ENCODE measurements around the gene MYO18A.

MYO18A gene

DNA sequence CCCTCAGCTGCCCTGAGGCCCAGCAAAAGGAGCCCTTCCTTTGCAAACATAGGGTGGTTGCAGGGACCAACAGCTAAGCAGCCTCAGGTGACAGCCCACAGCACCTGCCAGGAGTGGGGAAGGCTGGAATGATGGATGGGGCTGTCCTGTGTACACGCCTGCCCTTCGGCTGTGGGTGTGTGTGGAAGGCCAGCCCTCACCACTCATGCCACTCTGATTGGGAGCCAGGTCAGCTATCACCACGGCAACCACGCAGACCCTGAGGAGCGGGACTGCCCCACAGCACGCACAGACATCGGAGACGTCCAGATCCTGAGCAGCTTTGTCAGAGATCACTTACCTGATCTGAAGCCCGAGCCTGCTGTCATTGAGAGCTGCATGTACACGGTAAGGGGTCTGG, 125.4 kb downstream of the MYO18A start:
- DNase-seq (ENCODE audit: low spot score) = no peak

DNA sequence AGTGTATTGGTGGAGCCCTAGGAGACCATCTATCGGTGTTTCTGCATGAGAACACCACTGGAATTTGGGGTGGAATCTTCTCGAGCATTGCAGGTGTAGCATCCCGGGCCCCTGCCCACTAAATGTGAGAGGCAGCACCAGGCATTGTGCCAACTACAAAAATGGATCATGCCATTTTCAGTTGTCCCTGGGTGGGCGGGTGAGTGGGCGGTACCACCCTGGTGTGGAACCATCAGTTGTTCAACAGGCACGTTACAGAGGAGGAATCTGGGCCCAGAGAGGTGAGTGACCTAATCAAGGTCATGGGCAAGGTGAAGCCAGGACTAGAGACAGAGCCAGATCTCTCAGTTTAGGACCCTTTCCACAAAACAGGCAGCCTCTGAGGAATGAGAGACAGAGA, 128.5 kb downstream of the MYO18A start:
- no peak for DNase-seq (ENCODE audit: low spot score)

DNA sequence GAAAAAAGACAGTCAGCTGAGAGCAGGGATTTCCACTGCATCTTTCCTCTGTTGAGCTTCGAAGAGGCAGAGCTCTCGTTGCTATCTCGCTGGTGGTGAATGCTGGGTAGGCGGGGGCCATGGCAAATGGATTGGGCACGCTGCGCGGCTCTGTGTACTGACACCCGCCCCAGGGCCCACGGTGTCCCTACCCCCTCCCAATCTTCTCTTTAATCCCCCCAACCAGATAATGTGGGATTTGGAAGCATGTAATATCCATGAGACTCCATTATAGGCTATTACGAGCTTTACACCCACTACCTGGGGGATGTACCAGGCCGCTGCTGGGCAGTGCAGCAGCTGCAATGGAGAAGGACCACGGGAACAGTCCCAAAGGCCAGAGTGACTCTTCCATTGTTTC, 129.0 kb downstream of the MYO18A start:
- DNase-seq (ENCODE audit: low spot score) = no peak

DNA sequence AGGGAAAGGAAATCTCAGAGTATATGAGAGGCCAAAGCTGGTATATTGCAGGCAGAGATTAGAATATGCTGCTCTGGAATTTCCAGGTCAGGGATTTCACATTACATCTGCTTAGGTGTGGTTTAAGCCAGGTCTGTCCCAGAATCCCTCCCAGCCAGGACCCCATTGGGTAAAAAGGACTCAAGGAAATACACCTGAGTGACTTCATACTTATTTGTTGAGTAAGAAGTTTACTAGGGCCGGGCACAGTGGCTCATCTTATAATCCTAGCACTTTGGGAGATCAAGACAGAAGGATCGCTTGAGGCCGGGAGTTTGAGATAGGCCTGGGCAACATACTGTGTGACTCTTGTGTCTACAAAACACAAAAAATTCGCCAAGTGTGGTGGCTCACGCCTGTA, 130.0 kb downstream of the MYO18A start:
- no peak for DNase-seq (ENCODE audit: low spot score)

DNA sequence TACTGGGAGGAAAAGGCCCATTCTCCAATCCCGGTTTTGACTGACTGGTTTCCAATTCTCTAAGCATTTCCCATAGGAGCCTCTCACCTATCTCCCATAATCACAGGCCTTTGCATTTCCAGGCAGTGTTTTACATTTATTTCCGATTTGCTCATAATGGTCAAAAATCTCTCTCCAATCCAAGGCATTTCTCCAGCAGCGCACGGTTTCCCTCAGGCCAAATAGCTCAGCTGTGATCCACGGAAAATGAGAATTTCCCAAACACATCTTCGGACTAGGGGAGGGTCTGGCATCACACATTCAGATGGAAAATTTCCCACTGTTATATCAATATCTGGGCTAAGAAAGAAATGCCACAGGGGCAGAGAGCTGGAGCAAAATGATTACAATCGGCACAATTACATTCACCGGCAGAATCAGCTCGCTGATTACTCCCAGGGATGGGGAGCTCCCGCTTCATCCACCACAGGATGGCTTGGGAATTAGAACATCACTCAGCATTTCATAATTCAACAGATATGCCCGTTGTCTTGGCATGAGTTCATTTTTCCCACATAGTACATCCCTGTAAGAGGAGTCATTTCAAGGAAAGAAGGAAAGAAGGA, 130.6 kb downstream of the MYO18A start:
- no peak for DNase-seq (ENCODE audit: low spot score)

DNA sequence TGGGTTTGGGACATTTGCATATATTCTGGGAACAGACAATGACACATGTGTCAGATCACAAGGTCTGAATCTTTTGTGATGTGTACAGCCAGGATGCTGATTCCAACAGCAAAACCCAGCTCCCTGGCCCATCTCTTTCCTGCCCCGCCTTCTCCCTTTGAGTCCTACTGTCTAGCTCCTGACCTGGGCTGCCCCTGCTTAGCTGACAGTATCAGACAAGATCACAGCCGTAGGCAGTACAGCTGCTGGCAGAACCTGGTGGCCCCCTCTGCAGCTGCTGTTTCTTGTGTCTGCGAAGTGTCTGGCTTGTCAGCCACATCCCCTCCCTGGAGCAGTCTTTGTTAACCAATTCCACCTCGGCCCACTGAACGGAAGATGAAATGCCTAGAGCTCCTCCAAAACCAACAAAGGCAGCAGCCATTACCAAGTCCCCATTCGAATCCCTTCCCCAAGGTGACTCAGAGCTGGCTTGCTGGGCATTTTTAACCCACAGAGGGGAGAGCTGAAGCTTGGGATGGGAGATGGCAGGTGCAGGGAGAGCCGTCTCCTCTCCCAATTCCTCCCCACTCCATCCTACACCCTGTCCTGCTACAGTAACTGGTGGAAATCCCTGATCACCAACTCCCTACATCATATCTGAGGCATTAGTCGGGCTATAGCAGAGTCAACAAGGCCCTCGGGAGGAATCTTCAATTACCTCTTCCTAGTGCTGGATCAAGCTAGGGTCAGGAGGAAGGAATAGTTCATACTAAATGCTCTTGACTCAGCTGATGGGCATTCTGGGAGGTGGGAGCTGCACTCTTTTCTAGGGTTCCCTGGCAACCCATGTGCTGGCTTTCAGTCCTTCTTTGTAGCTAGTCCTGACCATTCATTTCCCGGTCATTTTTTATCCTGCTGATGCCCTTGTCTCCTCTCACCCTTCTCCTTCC, 131.5 kb downstream of the MYO18A start:
- DNase-seq (ENCODE audit: low spot score) = no peak

DNA sequence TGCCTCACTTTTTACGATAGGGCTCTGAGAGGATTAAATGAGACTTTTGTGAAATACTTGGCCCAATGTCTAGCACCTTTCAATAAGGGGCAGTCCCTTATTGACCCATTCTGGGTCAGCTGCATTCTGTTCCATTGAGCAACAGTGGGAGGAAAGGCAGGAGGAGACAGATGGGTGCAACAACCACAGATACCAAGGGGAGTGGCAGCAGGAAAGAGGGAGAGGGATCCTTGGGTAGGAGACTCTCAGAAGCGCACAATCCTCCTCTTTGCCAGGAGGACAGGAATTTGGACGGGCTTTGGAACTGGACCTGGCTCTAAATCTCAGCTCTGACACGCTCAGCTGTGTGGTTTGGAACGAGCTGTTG, 133.7 kb downstream of the MYO18A start:
- DNase-seq (ENCODE audit: low spot score) = no peak

DNA sequence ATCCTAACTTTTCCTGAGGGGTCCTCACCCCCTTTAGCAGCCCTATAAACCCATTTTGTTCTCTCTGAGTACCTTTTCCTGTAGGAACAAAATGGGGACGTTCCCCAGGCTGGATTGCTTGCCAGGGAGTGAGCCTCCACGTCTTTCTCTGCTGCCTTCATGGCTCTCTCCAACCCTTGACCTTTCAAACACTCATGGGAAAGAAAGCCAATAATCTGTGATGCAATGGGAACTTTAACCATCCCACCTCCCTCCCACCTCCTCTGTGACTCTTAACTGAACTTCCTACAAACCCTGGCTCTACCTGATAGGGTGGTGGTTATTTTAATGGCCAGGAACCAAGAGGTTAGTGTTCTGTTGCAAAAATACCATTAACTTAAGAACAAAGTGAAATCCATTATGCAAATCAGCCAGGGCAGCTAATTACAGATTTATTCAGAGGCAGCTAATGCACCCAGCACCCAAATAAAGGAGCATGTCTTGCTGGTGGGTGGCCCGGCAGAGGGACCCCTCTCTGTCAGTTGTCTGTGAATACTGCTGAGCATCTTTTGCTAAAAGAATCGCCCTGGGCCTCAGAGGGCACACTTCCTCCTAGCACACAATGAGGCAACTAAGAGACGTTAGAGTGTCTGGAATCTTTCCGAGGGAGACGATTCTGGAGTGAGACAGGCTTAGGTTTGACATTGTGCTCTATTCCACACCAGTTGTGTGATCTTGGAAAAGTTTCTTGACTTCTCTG, 134.3 kb downstream of the MYO18A start:
- DNase-seq (ENCODE audit: low spot score) = no peak

DNA sequence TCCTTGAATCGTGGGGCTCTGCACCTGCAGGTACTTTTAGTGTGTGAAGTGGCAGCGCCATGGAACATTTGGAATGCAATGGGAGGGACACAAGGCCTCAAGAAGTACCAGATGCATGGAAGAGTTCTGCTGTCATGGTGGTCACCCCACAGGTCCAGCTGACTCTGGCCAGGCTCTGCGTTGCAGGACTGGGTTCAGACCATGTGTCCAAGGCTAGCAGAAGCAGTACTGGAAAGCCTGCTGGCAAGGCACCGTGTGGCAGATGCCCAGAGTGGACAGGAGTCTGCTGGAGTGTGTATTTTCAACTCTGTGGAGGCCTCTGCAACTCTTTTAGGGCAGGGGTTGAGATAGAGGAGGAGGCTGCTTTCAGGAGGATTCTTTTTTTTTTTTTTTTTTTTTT, 135.2 kb downstream of the MYO18A start:
- DNase-seq (ENCODE audit: low spot score) = no peak

DNA sequence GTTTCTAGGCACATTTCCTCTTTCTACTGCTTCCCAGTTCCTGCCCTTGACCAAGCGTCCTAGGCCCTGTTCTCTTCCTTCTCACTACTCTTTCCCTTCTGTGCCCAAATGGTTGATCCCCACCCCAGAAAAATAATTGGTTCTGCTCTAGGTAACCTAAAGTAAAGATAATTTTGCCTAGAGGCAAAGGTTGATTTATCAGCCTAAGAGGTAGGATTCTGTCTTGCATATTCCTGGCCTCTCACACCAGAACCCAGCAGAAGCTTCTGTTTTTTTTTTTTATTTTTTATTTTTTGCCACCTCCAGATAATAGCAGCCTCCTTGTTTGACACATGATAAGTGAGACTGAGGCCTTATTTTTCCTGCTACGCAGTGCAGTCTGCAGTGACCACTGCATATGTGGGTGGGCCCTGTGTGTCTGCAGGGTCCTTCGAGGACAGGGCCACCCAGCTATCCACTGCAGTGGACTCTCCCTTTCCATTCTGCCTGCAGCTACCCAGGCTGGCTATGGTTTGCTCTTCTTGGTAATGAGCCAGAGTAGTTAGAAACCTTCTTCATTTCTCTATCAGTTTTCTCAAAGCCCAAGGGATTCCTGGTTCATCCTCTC, 136.6 kb downstream of the MYO18A start:
- DNase-seq (ENCODE audit: low spot score) = no peak

DNA sequence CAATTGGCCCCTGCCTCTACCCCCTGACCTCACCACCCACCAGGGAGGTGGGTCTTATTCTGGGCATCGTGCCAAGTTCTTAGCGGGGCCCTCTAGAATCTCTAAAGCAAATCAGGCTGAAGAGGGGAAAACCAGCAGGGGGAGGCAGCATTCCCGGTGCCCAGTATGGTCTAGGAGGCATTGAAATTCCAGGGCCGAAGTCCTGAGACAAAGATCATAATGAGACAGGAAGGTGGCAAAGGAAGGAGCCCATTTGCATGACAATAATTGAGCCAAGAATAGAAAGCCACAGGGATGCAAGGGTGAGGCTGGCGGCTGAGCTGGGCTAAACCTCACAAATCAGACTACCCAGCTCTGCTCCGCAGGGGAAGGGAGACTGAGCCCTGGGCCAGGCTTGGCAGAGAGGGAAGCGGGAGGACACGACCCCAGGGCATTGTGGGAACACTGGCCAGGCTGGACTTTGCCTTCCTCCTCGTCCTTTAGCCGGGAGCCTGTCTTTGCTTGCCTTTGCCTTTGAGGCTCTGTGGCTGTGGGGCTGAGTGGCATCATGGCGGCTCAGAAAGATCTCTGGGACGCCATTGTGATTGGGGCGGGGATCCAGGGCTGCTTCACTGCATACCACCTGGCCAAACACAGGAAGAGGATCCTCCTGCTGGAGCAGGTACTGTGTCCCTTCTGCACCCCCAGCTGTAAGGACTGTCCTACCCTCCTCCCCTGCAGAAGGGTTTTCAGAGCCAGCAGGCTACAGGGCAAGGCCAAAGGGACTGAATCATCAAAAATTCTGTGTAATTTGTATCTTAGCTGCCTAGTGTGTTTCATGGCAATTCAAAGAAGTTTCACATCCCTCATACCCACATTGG, 137.3 kb downstream of the MYO18A start, which contains the start of gene PIPOX:
Gene PIPOX (plus strand): TSS at position 463 of the 860 bp plus-strand sequence. CDS start 85 bp downstream, at position 548.
- DNase-seq (ENCODE audit: low spot score) = peak; percentile 20

DNA sequence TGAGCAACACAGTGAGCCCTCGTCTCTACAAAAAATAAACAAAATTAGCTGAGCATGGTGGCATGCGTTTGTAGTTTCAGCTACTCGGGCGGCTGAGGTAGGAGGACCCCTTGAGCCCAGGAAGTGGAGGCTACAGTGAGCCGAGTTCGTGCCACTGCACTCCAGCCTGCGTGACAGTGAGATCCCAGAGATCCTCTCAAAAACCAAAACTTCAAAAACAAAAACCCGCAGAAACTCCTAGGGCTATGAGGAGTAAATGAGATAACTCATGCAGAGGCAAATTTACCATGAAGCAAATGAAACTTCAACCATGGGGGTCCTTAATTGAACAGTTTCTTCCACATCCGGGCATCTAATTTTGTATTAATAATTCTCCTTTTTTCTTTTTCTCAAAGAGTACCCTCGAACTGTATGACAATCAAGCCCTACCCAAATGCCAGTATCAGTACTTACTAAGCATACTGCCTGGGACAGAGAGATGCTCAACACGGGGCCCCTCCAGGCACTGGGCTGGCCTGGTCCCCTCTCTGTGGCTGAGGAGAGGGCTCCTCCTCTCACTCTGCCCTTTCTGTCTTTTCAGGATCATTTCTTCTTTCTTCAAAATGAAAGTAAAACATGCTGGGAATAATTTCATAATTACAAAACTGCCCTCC, 138.0 kb downstream of the MYO18A start:
- no peak for DNase-seq (ENCODE audit: low spot score)

DNA sequence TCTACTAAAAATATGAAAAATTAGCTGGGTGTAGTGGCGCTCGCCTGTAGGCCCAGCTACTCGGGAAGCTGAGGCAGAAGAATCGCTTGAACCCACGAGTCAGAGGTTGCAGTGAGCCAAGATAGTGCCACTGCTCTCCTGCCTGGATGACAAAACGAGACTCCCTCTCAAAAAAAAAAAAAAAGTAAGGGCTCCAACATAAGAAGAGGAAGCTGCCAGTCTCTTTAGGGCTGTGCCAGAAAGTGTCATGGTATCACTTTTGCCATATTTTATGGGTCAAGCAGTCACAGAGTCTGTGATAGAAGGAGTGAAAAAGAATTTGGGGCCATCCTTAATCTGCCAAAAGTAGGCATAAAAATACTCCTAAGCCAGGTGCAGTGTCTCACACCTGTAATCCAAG, 138.6 kb downstream of the MYO18A start:
- DNase-seq (ENCODE audit: low spot score) = no peak

DNA sequence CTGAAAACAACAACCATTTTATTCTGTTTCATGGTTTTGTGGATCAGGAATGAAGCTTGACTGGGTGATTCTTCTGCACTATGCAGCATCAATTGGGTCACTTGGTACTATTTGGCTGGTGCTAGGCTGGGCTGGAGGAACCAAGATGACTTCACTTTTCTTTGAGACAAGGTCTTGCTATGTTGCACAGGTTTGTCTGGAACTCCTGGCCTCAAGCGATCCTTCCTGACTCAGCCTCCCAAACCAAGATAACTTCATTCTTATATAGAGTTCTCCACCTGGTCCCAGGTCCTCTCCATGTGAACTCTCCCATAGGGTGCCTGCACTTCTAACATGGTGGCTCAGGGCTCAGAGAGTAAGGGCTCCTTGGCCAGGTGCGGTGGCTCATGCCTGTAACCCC, 139.1 kb downstream of the MYO18A start:
- DNase-seq (ENCODE audit: low spot score) = no peak

DNA sequence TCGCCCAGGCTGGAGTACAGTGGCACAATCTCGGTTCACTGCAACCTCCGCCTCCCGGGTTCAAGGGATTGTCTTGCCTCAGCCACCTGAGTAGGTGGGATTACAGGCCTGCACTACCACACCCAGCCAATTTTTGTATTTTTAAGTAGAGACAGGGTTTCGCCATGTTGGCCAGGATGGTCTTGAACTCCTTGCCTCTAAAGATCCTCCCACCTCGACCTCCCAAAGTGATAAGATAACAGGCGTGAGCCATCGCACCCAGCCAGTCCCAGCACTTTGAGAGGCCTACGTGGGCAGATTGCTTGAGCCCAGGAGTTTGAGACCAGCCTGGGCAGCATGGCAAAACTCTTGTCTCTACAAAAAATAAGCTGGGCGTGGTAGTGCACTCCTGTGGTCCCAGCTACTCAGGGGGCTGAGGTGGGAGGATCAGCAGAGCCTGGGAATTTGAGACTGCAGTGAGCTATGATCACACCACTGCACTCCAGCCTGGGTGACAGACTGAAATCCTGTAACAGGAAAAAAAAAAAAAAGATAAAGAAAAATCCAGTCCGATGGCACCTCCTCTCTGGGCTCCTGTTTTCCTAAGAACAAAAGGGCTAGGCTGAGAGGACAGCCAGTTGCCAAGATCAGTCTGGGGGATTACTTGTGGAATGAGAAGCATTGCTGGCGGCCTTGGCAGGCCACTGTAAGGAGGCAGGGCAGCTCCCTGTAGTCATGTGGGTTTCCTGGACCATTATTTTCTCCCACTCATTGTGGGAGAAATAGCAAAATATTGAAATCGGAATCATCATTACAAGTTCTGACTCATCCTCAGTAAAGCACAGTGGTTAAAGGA, 140.2 kb downstream of the MYO18A start:
- no peak for DNase-seq (ENCODE audit: low spot score)

DNA sequence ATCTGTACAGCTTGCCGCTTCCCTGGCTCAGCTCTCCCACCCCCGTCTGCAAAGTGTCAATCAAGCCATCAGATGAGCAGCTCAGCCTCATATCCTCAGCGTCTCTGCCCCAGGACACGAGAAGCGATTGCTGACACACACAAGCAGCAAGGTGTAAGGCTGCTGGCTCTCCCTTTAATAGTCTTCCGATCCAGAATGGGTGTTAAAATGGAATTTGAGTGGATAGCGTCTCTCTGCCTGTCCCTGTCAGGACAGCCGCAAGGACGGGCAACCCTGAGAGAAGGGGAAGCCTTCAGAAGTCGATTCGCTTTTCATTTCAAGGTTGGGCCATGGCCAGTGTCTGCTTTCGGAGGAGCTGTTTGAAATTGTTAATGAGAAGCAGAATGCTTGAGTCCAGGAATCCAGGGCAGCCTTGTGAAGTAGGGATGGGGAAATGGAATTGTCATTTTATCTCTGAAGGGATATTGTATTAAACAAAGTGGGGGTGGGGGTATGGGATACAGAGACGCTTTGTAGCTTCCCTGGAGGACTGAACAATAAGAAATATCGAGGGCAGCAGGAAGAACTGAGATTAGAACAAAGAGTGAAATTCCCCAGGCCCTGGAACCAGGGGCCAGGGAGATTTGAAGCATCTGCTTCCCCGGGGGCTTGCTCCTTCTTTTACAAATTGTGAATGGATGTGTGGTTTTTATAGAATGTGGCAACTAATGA, 142.0 kb downstream of the MYO18A start:
- DNase-seq (ENCODE audit: low spot score) = no peak

DNA sequence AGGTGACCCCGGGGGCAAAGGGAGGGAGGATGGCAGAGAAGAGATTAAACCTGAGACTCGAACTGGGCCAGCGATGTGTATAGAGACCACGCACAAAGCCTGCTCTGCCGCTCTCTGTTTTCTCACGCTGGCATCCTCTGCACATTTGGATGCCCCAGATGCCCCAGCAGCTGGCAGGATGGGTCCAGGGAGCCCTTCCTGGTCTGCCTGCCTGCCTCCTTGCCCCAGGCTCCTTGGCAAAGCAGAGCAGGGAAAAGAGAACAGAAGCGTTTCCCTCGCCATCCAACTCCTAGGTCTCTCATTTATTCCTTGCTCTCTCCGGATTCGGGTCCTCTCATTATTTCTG, 142.5 kb downstream of the MYO18A start:
- DNase-seq (ENCODE audit: low spot score) = no peak

DNA sequence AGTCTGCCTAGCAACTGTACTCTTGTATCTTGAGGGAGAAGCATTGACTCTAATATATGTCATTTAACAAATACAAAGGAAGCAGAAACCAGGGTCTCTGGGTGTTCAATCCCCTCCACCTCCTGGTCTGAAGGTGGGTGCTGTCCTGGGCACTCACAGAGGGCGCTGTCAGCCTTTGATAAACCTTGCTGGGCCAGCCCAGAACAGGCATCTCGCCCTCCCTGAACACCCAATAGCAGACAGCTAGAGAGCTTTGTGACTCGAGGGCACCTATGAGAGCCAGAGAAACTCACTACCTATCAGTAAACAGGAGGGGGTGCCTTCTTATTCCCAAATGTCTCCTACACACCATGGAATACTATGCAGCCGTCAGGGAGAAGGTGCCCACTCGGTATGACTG, 143.6 kb downstream of the MYO18A start:
- no peak for DNase-seq (ENCODE audit: low spot score)

DNA sequence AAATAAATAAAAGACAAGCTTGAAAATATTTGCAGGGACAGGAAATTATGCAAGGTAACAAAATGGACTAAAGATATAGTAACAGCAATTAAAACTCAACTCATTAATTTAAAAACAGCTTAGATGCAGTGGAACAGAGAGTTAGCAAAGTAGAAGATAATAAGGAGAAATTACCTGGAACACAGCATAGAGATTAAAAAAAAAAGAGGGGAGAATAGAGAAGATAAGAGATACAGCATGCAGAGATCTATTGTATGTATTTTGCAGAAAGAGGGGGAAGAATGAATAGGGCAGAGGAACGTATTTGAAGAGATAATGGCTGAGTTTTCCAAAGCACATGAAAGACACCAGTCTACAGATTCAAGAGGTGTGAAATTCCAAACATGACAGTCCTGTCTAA, 145.7 kb downstream of the MYO18A start:
- no peak for DNase-seq (ENCODE audit: low spot score)

DNA sequence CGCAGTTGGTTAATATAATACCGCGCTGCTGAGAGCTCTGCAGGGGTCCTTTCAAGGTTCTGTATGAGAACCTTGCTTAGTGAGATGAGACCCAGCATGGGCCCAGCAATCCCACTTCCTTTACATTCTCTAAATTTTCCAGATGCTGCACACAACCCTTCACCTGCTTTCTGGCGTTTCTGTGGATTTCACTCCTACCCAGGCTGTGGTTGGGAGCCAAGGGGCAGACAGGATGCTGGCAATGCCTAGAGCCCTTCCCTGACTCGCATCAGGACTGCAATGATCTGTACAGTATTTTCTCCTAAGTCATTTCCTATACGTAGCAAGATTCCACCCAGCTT, 147.4 kb downstream of the MYO18A start:
- no peak for DNase-seq (ENCODE audit: low spot score)

Measured in hepatic stellate cell (primary cell).